GM12892 (cell line): Measurements from ENCODE around the gene TBC1D17.
A peak's percentile ranks its signal among the peaks of the same experiment; 100 is the strongest.

Source experiments
- DNase-seq: peaks from one replicate; pipeline ENCODE4 v3.0.0; 2011; ENCODE audit not compliant: insufficient read length
- FAIRE-seq: peaks from 2 replicates; lab custom pipeline; 2011; peaks lifted over from hg19 to GRCh38; lab: Jason Lieb, UNC
- POLR2A ChIP-seq: IDR thresholded peaks from 2 replicates; pipeline ENCODE4 v1.6.1; 2011; ENCODE audit warnings: low read depth, low read length, control low read depth
- POLR2AphosphoS5 ChIP-seq: IDR thresholded peaks from 2 replicates; pipeline ENCODE4 v1.6.1; 2011; ENCODE audit warnings: low read depth, low read length, control low read depth
- TAF1 ChIP-seq: IDR thresholded peaks from 2 replicates; pipeline ENCODE4 v1.6.1; 2011; ENCODE audit warnings: low read depth, mild to moderate bottlenecking, control low read depth, low read length, borderline replicate concordance

Gene TBC1D17

GRCh38 chr19:49857838-49858087 lies 19.7 kb upstream of the TBC1D17 start:
- DNase-seq (no peak), FAIRE-seq (no peak)
- TF ChIP-seq TAF1: no peak
- TF ChIP-seq POLR2A: no peak
- TF ChIP-seq POLR2AphosphoS5: 0 out of 2 replicates have a peak, but pooled peaks have one; percentile 4

- TF ChIP-seq TAF1 (no peak), POLR2AphosphoS5 (0 out of 2 replicates have a peak, but pooled peaks have one; percentile 6), POLR2A (no peak; the same call in 1 of the 2 replicates)
- DNase-seq (no peak), FAIRE-seq (no peak)
Measured at GRCh38 chr19:49858088-49858985, 19.2 kb upstream of the TBC1D17 start.

GRCh38 chr19:49859682-49860335 lies 17.7 kb upstream of the TBC1D17 start:
- DNase-seq (no peak), FAIRE-seq (no peak)
- TF ChIP-seq POLR2A (no peak), POLR2AphosphoS5 (no peak), TAF1 (no peak)

- DNase-seq: no peak
- TF ChIP-seq POLR2A (no peak), TAF1 (no peak), POLR2AphosphoS5 (no peak)
- FAIRE-seq: no peak
Measured at GRCh38 chr19:49860336-49861102, 17.0 kb upstream of the TBC1D17 start.

- DNase-seq (no peak), FAIRE-seq (no peak)
- no peak for TF ChIP-seq POLR2A
- TF ChIP-seq TAF1: no peak
Measured at GRCh38 chr19:49861107-49861506, 16.4 kb upstream of the TBC1D17 start.

- TF ChIP-seq TAF1: no peak
- no peak for TF ChIP-seq POLR2A
- TF ChIP-seq POLR2AphosphoS5: no peak
- DNase-seq (no peak), FAIRE-seq (no peak)
Measured at GRCh38 chr19:49861541-49862378, 15.7 kb upstream of the TBC1D17 start.

GRCh38 chr19:49862391-49863253 lies 14.9 kb upstream of the TBC1D17 start:
- TF ChIP-seq POLR2AphosphoS5 (no peak), TAF1 (no peak), POLR2A (no peak)
- FAIRE-seq (no peak), DNase-seq (no peak)

GRCh38 chr19:49863254-49863934 lies 14.1 kb upstream of the TBC1D17 start:
- no peak for FAIRE-seq
- no peak for DNase-seq
- TF ChIP-seq TAF1: no peak
- TF ChIP-seq POLR2AphosphoS5: no peak
- no peak for TF ChIP-seq POLR2A

- no peak for FAIRE-seq
- TF ChIP-seq POLR2AphosphoS5: no peak
- no peak for TF ChIP-seq TAF1
- no peak for TF ChIP-seq POLR2A
- DNase-seq: no peak
Measured at GRCh38 chr19:49863935-49864320, 13.6 kb upstream of the TBC1D17 start.

- DNase-seq (no peak), FAIRE-seq (peak; percentile 24)
- TF ChIP-seq POLR2A (no peak), POLR2AphosphoS5 (no peak), TAF1 (no peak)
Measured at GRCh38 chr19:49864890-49865289, 12.6 kb upstream of the TBC1D17 start.
